DMS114 treated with DMSO at 0.1 percent for 48 hours (cell line): Measurements from ENCODE around the gene LRR1.
A peak's percentile ranks its signal among the peaks of the same experiment; 100 is the strongest.
"Not testable (repeated sequence)": the region's sequence is repeated elsewhere in the genome, so short reads cannot be mapped to it uniquely, and the experiment has no call there.

Experiments
- DNase-seq: peaks from one replicate; lab custom pipeline; 2025; ENCODE audit not compliant: unreplicated experiment; lab: John Stamatoyannopoulos, UW

Gene LRR1

GRCh38 chr14:49623941-49624839, 25.4 kb downstream of the LRR1 start:
- DNase-seq = no peak

GRCh38 chr14:49633640-49634546, 35.2 kb downstream of the LRR1 start:
- peak; percentile 80 for DNase-seq

GRCh38 chr14:49634547-49635334, 36.0 kb downstream of the LRR1 start, which contains the start of gene DNAAF2:
DNAAF2 (minus strand) TSS chr14:49635244; CDS start chr14:49635149, 95 bp downstream.
- DNase-seq = no peak

GRCh38 chr14:49636866-49637265, 38.1 kb downstream of the LRR1 start:
- DNase-seq = no peak

GRCh38 chr14:49637534-49638078, 38.9 kb downstream of the LRR1 start:
- no peak for DNase-seq

GRCh38 chr14:49640540-49641417, 42.0 kb downstream of the LRR1 start:
- no peak for DNase-seq

GRCh38 chr14:49641697-49642129, 43.0 kb downstream of the LRR1 start:
- DNase-seq = no peak

- DNase-seq = no peak
Measured at GRCh38 chr14:49642163-49642562, 43.4 kb downstream of the LRR1 start.

GRCh38 chr14:49653508-49653907, 54.8 kb downstream of the LRR1 start:
- DNase-seq = no peak

GRCh38 chr14:49654511-49654910, 55.8 kb downstream of the LRR1 start:
- no peak for DNase-seq

- DNase-seq = not testable (repeated sequence)
Measured at GRCh38 chr14:49657500-49657899, 58.8 kb downstream of the LRR1 start.

- DNase-seq = no peak
Measured at GRCh38 chr14:49659526-49660455, 61.1 kb downstream of the LRR1 start.
